Measurements from ENCODE around the gene CLCNKA.
"Not testable (repeated sequence)": the region's sequence is repeated elsewhere in the genome, so short reads cannot be mapped to it uniquely, and the experiment has no call there.

CLCNKA gene

GRCh38 chr1:15997637-15998280 is 24.1 kb upstream of the CLCNKA start:
- FAIRE-seq = no peak
- TF ChIP-seq CTCF (IDR thresholded peaks at IDR 0.05; ENCODE audit: insufficient read depth, missing control alignments) = no peak
- DNase-seq (ENCODE audit: insufficient read length, low spot score) = no peak

GRCh38 chr1:15998929-15999328 is 22.9 kb upstream of the CLCNKA start:
- DNase-seq (ENCODE audit: insufficient read length, low spot score) (no peak), FAIRE-seq (no peak)
- TF ChIP-seq CTCF (IDR thresholded peaks at IDR 0.05; ENCODE audit: insufficient read depth, missing control alignments) = no peak

- FAIRE-seq; DNase-seq (ENCODE audit: insufficient read length, low spot score): not testable (repeated sequence)
Observed at GRCh38 chr1:16001274-16001673, 20.6 kb upstream of the CLCNKA start.

GRCh38 chr1:16005597-16005996 is 16.2 kb upstream of the CLCNKA start:
- no peak for TF ChIP-seq CTCF (IDR thresholded peaks at IDR 0.05; ENCODE audit: insufficient read depth, missing control alignments)
- DNase-seq (ENCODE audit: insufficient read length, low spot score) (no peak), FAIRE-seq (no peak)

GRCh38 chr1:16006010-16006409 is 15.8 kb upstream of the CLCNKA start:
- DNase-seq (ENCODE audit: insufficient read length, low spot score) = no peak
- FAIRE-seq = no peak
- TF ChIP-seq CTCF (IDR thresholded peaks at IDR 0.05; ENCODE audit: insufficient read depth, missing control alignments) = no peak

GRCh38 chr1:16006552-16007485 is 15.0 kb upstream of the CLCNKA start:
- FAIRE-seq = no peak
- DNase-seq (ENCODE audit: insufficient read length, low spot score) = no peak
- TF ChIP-seq CTCF (IDR thresholded peaks at IDR 0.05; ENCODE audit: insufficient read depth, missing control alignments) = no peak

- DNase-seq (ENCODE audit: insufficient read length, low spot score) (no peak), FAIRE-seq (no peak)
- no peak for TF ChIP-seq CTCF (IDR thresholded peaks at IDR 0.05; ENCODE audit: insufficient read depth, missing control alignments)
Observed at GRCh38 chr1:16007671-16008341, 14.0 kb upstream of the CLCNKA start.
